HCT116 (cell line): ENCODE data around the gene DPP6. TPM values are rescaled to one million over a fixed set of nuclear protein-coding genes. Genes with fewer than 3 reads are reported as not detected.

Source experiments
- ATAC-seq: fragments of 200-7000 bp; cut with Tn5 transposase; 2 replicates; pipeline ENCODE4 v1.9.1; 2020; ENCODE audit warnings: mild to moderate bottlenecking, moderate library complexity
- BruUV-seq: library from RNA; stranded (reverse); fragments of 400-500 nt; replicated peaks from 2 replicates; lab custom pipeline; 2021; lab: Mats Ljungman, UMichigan
- CTCF ChIA-PET: fragments of 300-600 bp; sonication (Branson Sonifier 250); formaldehyde crosslinking; loops from one replicate; lab custom pipeline; 2021; ENCODE audit warnings: antibody characterized with exemption; lab: Charles Lee
- POLR2A ChIA-PET: fragments of 300-600, 350-600 bp; sonication (Branson Sonifier 250); formaldehyde crosslinking; loops from one replicate; lab custom pipeline; 2021; ENCODE audit warnings: antibody characterized with exemption; lab: Charles Lee
- RAD21 ChIA-PET, 2 experiments: fragments of 300-600 bp; sonication (Branson Sonifier 250); formaldehyde crosslinking; loops; one replicate each; lab custom pipeline; 2023; ENCODE audit warnings: low total read pairs in 2 of 2; ENCODE audit not compliant: uncharacterized antibody in 2 of 2, unreplicated experiment in 2 of 2, low non-redundant PET in 1 of 2; lab: Charles Lee
- DNase-seq: peaks from one replicate; pipeline ENCODE4 v3.0.0-alpha.2; 2010; ENCODE audit warnings: low read depth, low spot score
- H2AFZ ChIP-seq: fragments of 200-600 bp; shearing (Covaris generic), sonication (generic); 2 replicates; pipeline ENCODE4 v1.6.1; 2017; ENCODE audit warnings: low read depth, mixed run types, mixed read lengths, antibody characterized with exemption, low read length; ENCODE audit not compliant: poor library complexity, severe bottlenecking
- H3K27ac ChIP-seq: 2 replicates; pipeline ENCODE4 v1.5.1; 2012; ENCODE audit warnings: low read depth, low read length
- H3K27me3 ChIP-seq: fragments of 200-600 bp; sonication (generic); 2 replicates; pipeline ENCODE4 v1.6.1; 2016; ENCODE audit warnings: mixed run types, low read length, mixed read lengths; ENCODE audit not compliant: insufficient read depth
- H3K36me3 ChIP-seq, 2 experiments: fragments of 200-500 bp in 1 of 2; fragments of 200-600 bp in 1 of 2; sonication (Bioruptor generic) in 1 of 2; sonication (generic) in 1 of 2; 2 replicates each; pipeline versions ENCODE4 v1.5.1 to v1.6.1; 2014 to 2016; ENCODE audit warnings: low read length in 2 of 2, inconsistent platforms in 1 of 2, mixed read lengths in 1 of 2, mixed run types in 1 of 2; ENCODE audit not compliant: insufficient read depth in 2 of 2, control insufficient read depth in 1 of 2
- H3K4me1 ChIP-seq, 2 experiments: fragments of 200-600 bp in 1 of 2; sonication (generic) in 1 of 2; 2 replicates each; pipeline versions ENCODE4 v1.5.1 to v1.6.1; 2012 to 2017; ENCODE audit warnings: low read length in 2 of 2, inconsistent platforms in 1 of 2, mild to moderate bottlenecking in 1 of 2, mixed read lengths in 1 of 2, mixed run types in 1 of 2, moderate library complexity in 1 of 2; ENCODE audit not compliant: insufficient read depth in 2 of 2, control insufficient read depth in 1 of 2
- H3K4me2 ChIP-seq: fragments of 200-600 bp; sonication (generic); 2 replicates; pipeline ENCODE4 v1.6.1; 2017; ENCODE audit warnings: mixed run types, low read length, mixed read lengths
- H3K4me3 ChIP-seq, 2 experiments: fragments of 200-600 bp in 1 of 2; sonication (generic) in 1 of 2; replicated peaks in 1 of 2; 2 replicates each; pipeline ENCODE4 v1.5.1; 2011 to 2016; ENCODE audit warnings: low read length in 2 of 2, control low read depth in 1 of 2, low read depth in 1 of 2, mild to moderate bottlenecking in 1 of 2, mixed read lengths in 1 of 2, mixed run types in 1 of 2
- H3K79me2 ChIP-seq: fragments of 200-600 bp; sonication (generic); 2 replicates; pipeline ENCODE4 v1.6.1; 2017; ENCODE audit warnings: mild to moderate bottlenecking, mixed run types, low read length, moderate library complexity, mixed read lengths; ENCODE audit not compliant: insufficient read depth
- H3K9ac ChIP-seq: fragments of 200-600 bp; sonication (generic); 2 replicates; pipeline ENCODE4 v1.6.1; 2016; ENCODE audit warnings: low read length, mixed read lengths
- H3K9me2 ChIP-seq: fragments of 200-600 bp; sonication (generic), shearing (Covaris generic); 2 replicates; pipeline ENCODE4 v1.6.1; 2017; ENCODE audit warnings: mixed run types, mild to moderate bottlenecking, moderate library complexity; ENCODE audit not compliant: insufficient read depth
- H3K9me3 ChIP-seq, 2 experiments: fragments of 200-500 bp in 1 of 2; fragments of 200-600 bp in 1 of 2; sonication (Bioruptor generic) in 1 of 2; sonication (generic) in 1 of 2; 2 replicates each; pipeline ENCODE4 v1.6.1; 2014 to 2017; ENCODE audit warnings: low read length in 2 of 2, mixed read lengths in 2 of 2, inconsistent platforms in 1 of 2, low read depth in 1 of 2, mild to moderate bottlenecking in 1 of 2, mixed run types in 1 of 2, moderate library complexity in 1 of 2; ENCODE audit not compliant: control insufficient read depth in 1 of 2, insufficient read depth in 1 of 2
- H4K20me1 ChIP-seq: fragments of 200-600 bp; sonication (generic), shearing (Covaris generic); 2 replicates; pipeline ENCODE4 v1.6.1; 2017; ENCODE audit warnings: mixed run types, mild to moderate bottlenecking, moderate library complexity; ENCODE audit not compliant: insufficient read depth
- ELF1 ChIP-seq: IDR thresholded peaks from 2 replicates; pipeline ENCODE4 v1.6.1; 2012; ENCODE audit warnings: low read depth, borderline replicate concordance
- RAD21 ChIP-seq: IDR thresholded peaks from 2 replicates; pipeline ENCODE4 v1.6.1; 2012; ENCODE audit warnings: low read depth, mild to moderate bottlenecking
- SIN3A ChIP-seq: IDR thresholded peaks from 2 replicates; pipeline ENCODE4 v1.6.1; 2012; ENCODE audit warnings: low read depth
- SP1 ChIP-seq: IDR thresholded peaks from 2 replicates; pipeline ENCODE4 v1.6.1; 2012; ENCODE audit warnings: low read depth
- SRF ChIP-seq: IDR thresholded peaks from 2 replicates; pipeline ENCODE4 v1.6.1; 2012; ENCODE audit warnings: low read depth
- TCF7L2 ChIP-seq: IDR thresholded peaks from 2 replicates; pipeline ENCODE4 v1.7.0; 2011; ENCODE audit warnings: borderline replicate concordance, inconsistent platforms; ENCODE audit not compliant: insufficient read depth, insufficient read length; ENCODE audit errors: extremely low read depth
- ZFX ChIP-seq: fragments of 450-650 bp; IDR thresholded peaks from 2 replicates; pipeline ENCODE4 v1.6.1; 2017
- intact Hi-C: fragments of 100-400 bp; cut with micrococcal nuclease; formaldehyde crosslinking; loops from 2 replicates; pipeline ENCODE4 v1.10.0; 2022
- total RNA-seq: library from RNA; stranded (reverse); gene quantifications from one replicate; pipeline ENCODE4 v1.2.1, GENCODE V29; 2021; ENCODE audit not compliant: unreplicated experiment
- TF ChIP-seq, protein P1 (sequence below), 3 experiments: fragments of 200-600 bp in 1 of 3; sonication (generic) in 1 of 3; IDR thresholded peaks in 2 of 3; conservative IDR thresholded peaks in 1 of 3; 2 replicates each; pipeline ENCODE4 v1.5.1; 2012 to 2017; ENCODE audit warnings: low read depth in 2 of 3, low read length in 2 of 3, antibody characterized with exemption in 1 of 3, borderline replicate concordance in 1 of 3, control low read depth in 1 of 3, mild to moderate bottlenecking in 1 of 3, mixed read lengths in 1 of 3, mixed run types in 1 of 3, moderate library complexity in 1 of 3; ENCODE audit not compliant: insufficient read depth in 1 of 3

DPP6 gene
- total RNA-seq, 1 experiment from 2014 or later: not detected

DNA sequence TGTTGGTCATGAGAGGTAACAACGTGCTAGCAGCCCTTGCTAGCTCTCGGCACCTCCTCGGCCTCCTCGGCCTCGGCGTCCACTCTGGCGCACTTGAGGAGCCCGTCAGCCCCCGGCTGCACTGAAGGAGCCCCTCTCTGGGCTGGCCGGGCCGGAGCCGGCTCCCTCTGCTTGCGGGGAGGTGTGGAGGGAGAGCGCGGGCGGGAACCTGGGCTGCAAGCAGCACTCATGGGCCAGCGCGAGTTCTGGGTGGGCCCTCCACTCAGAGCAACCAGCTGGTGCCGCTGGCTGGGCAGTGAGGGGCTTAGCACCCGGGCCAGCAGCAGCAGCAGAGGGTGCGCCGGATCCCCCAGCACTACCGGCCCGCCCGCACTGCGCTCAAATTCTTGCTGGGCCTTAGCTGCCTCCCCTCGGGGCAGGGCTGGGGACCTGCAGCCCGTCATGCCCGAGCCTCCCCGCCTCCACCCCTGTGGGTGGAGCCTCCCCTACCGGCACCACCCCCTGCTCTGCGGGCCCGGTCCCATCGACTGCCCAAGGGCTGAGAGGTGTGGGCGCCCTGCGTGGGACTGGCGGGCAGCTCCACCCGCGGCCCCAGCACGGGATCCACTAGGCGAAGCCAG lies 854.6 kb downstream of the DPP6 start:
- ATAC-seq (no peak), DNase-seq (no peak)
- TF ChIP-seq, protein P1, sequence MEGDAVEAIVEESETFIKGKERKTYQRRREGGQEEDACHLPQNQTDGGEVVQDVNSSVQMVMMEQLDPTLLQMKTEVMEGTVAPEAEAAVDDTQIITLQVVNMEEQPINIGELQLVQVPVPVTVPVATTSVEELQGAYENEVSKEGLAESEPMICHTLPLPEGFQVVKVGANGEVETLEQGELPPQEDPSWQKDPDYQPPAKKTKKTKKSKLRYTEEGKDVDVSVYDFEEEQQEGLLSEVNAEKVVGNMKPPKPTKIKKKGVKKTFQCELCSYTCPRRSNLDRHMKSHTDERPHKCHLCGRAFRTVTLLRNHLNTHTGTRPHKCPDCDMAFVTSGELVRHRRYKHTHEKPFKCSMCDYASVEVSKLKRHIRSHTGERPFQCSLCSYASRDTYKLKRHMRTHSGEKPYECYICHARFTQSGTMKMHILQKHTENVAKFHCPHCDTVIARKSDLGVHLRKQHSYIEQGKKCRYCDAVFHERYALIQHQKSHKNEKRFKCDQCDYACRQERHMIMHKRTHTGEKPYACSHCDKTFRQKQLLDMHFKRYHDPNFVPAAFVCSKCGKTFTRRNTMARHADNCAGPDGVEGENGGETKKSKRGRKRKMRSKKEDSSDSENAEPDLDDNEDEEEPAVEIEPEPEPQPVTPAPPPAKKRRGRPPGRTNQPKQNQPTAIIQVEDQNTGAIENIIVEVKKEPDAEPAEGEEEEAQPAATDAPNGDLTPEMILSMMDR (IDR thresholded peaks at IDR 0.05 in 2 of 3, conservative IDR thresholded peaks at IDR 0.05 in 1 of 3; ENCODE audit: borderline replicate concordance in 1 of 3, insufficient read depth in 1 of 3, low read depth in 2 of 3, low read length in 2 of 3): no peak
- no peak for TF ChIP-seq RAD21
- TF ChIP-seq ELF1: no peak
- no peak for TF ChIP-seq ZFX
- no peak for TF ChIP-seq SRF
- TF ChIP-seq SIN3A: no peak
- TF ChIP-seq SP1: no peak
- TF ChIP-seq TCF7L2: no peak
- Histone ChIP-seq H2AFZ (no peak overlapping the region), H3K4me2 (no peak overlapping the region), H3K36me3 (no peaks in the 10 kb centered on the region), H3K79me2 (no peaks in the 10 kb centered on the region), H3K27me3 (no peaks in the 10 kb centered on the region), H3K4me3 (no peak overlapping the region), H3K9me2 (no peaks in the 10 kb centered on the region), H3K4me1 (no peaks in the 10 kb centered on the region), H3K27ac (no peak overlapping the region), H4K20me1 (no peaks in the 10 kb centered on the region), H3K9ac (no peak overlapping the region), H3K9me3 (no peaks in the 10 kb centered on the region)
- ChIA-PET CTCF (no interaction called here), RAD21 (no interaction called here), POLR2A (no interaction called here)
- intact Hi-C loops: no loop called here
- BruUV-seq: no TSS peak
